Testis (tissue), 2 donors: ENCODE data around the gene IRF1.

Experiments used
- POLR2A ChIP-seq: fragments of 450-650 bp; IDR thresholded peaks from one replicate; pipeline ENCODE4 v1.6.1; 2017; ENCODE audit warnings: antibody characterized with exemption, mild to moderate bottlenecking, moderate library complexity
- TF ChIP-seq, protein P1 (sequence below), 3 experiments: fragments of 450-650 bp in 2 of 3; fragments of 200-600 bp in 1 of 3; sonication (generic) in 1 of 3; IDR thresholded peaks; one replicate each; pipeline ENCODE4 v1.5.1; 2016 to 2019; ENCODE audit warnings: antibody characterized with exemption in 3 of 3, mild to moderate bottlenecking in 2 of 3, moderate library complexity in 1 of 3

- TF ChIP-seq, protein P1, sequence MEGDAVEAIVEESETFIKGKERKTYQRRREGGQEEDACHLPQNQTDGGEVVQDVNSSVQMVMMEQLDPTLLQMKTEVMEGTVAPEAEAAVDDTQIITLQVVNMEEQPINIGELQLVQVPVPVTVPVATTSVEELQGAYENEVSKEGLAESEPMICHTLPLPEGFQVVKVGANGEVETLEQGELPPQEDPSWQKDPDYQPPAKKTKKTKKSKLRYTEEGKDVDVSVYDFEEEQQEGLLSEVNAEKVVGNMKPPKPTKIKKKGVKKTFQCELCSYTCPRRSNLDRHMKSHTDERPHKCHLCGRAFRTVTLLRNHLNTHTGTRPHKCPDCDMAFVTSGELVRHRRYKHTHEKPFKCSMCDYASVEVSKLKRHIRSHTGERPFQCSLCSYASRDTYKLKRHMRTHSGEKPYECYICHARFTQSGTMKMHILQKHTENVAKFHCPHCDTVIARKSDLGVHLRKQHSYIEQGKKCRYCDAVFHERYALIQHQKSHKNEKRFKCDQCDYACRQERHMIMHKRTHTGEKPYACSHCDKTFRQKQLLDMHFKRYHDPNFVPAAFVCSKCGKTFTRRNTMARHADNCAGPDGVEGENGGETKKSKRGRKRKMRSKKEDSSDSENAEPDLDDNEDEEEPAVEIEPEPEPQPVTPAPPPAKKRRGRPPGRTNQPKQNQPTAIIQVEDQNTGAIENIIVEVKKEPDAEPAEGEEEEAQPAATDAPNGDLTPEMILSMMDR (IDR thresholded peaks at IDR 0.05): no peak
- no peak for TF ChIP-seq POLR2A
Measured at GRCh38 chr5:132473668-132474067, 16.9 kb downstream of the IRF1 start.
